Mesenchymal stem cell (in vitro differentiated cells and primary cell): Measurements from ENCODE around the gene RPL36.

Experiments used
- DNase-seq: peaks from one replicate; pipeline ENCODE4 v3.0.0-alpha.2; 2013
- H2AFZ ChIP-seq: one replicate; pipeline ENCODE4 v1.6.1; 2013; ENCODE audit warnings: low read depth, mild to moderate bottlenecking, control low read depth, inconsistent platforms, low read length, moderate library complexity
- H2AK5ac ChIP-seq: 2 replicates; pipeline ENCODE4 v1.6.1; 2013; ENCODE audit warnings: low read length, moderate library complexity, mild to moderate bottlenecking, inconsistent platforms; ENCODE audit not compliant: severe bottlenecking
- H2BK120ac ChIP-seq: one replicate; pipeline ENCODE4 v1.6.1; 2013; ENCODE audit warnings: low read depth, mild to moderate bottlenecking, inconsistent platforms, low read length, moderate library complexity
- H2BK12ac ChIP-seq, 2 experiments: one replicate each; pipeline ENCODE4 v1.6.1; 2013; ENCODE audit warnings: inconsistent platforms in 2 of 2, low read length in 2 of 2, mild to moderate bottlenecking in 2 of 2, moderate library complexity in 2 of 2, control low read depth in 1 of 2
- H2BK15ac ChIP-seq: one replicate; pipeline ENCODE4 v1.6.1; 2013; ENCODE audit warnings: mild to moderate bottlenecking, low read depth, inconsistent platforms; ENCODE audit not compliant: poor library complexity, severe bottlenecking
- H2BK5ac ChIP-seq: 2 replicates; pipeline ENCODE4 v1.6.1; 2013; ENCODE audit warnings: low read depth, mild to moderate bottlenecking, low read length, control low read depth, inconsistent platforms; ENCODE audit not compliant: poor library complexity, severe bottlenecking
- H3K14ac ChIP-seq, 2 experiments: one replicate each; pipeline ENCODE4 v1.6.1; 2013; ENCODE audit warnings: inconsistent platforms in 2 of 2, low read length in 2 of 2, control low read depth in 1 of 2, mild to moderate bottlenecking in 1 of 2, moderate library complexity in 1 of 2
- H3K18ac ChIP-seq, 2 experiments: one replicate each; pipeline ENCODE4 v1.6.1; 2013; ENCODE audit warnings: inconsistent platforms in 2 of 2, low read length in 2 of 2, control low read depth in 1 of 2, low read depth in 1 of 2, mild to moderate bottlenecking in 1 of 2
- H3K23ac ChIP-seq, 2 experiments: one replicate each; pipeline ENCODE4 v1.6.1; 2013; ENCODE audit warnings: inconsistent platforms in 2 of 2, low read length in 2 of 2, mild to moderate bottlenecking in 2 of 2, moderate library complexity in 2 of 2, control low read depth in 1 of 2
- H3K27ac ChIP-seq: 2 replicates; pipeline ENCODE4 v1.5.1; 2013; ENCODE audit warnings: mild to moderate bottlenecking, moderate library complexity, low read length, control low read depth, inconsistent platforms; ENCODE audit not compliant: poor library complexity, severe bottlenecking
- H3K27me3 ChIP-seq, 2 experiments: 2 replicates each; pipeline versions ENCODE4 v1.6.1 to v1.7.0; 2013; ENCODE audit warnings: low read length in 2 of 2, mild to moderate bottlenecking in 2 of 2, moderate library complexity in 2 of 2, control low read depth in 1 of 2, inconsistent platforms in 1 of 2; ENCODE audit not compliant: control insufficient read depth in 1 of 2, insufficient read depth in 1 of 2
- H3K36me3 ChIP-seq, 2 experiments: 2 replicates each; pipeline versions ENCODE4 v1.6.1 to v1.7.0; 2013; ENCODE audit warnings: low read length in 2 of 2, control low read depth in 1 of 2, inconsistent platforms in 1 of 2, low read depth in 1 of 2, mild to moderate bottlenecking in 1 of 2; ENCODE audit not compliant: insufficient read depth in 2 of 2, control insufficient read depth in 1 of 2
- H3K4ac ChIP-seq, 2 experiments: one replicate each; pipeline ENCODE4 v1.6.1; 2013; ENCODE audit warnings: inconsistent platforms in 2 of 2, low read length in 2 of 2, mild to moderate bottlenecking in 2 of 2, moderate library complexity in 2 of 2, control low read depth in 1 of 2, low read depth in 1 of 2
- H3K4me1 ChIP-seq: 2 replicates; pipeline ENCODE4 v1.6.1; 2013; ENCODE audit warnings: low read depth, low read length, control low read depth; ENCODE audit not compliant: control insufficient read depth, insufficient read depth
- H3K4me2 ChIP-seq: 2 replicates; pipeline ENCODE4 v1.6.1; 2013; ENCODE audit warnings: low read length, mild to moderate bottlenecking, inconsistent platforms; ENCODE audit not compliant: poor library complexity, severe bottlenecking
- H3K4me3 ChIP-seq, 2 experiments: 2 replicates each; pipeline versions ENCODE4 v1.5.1 to v1.7.0; 2013; ENCODE audit warnings: low read length in 2 of 2, mild to moderate bottlenecking in 2 of 2, control low read depth in 1 of 2, low read depth in 1 of 2; ENCODE audit not compliant: insufficient read depth in 1 of 2
- H3K79me1 ChIP-seq: replicated peaks from 2 replicates; pipeline ENCODE4 v1.6.1; 2013; ENCODE audit warnings: mild to moderate bottlenecking, control low read depth, low read length, inconsistent platforms; ENCODE audit not compliant: poor library complexity, severe bottlenecking
- H3K9ac ChIP-seq: 2 replicates; pipeline ENCODE4 v1.7.0; 2013; ENCODE audit warnings: mild to moderate bottlenecking, low read length, moderate library complexity
- H3K9me3 ChIP-seq: 2 replicates; pipeline ENCODE4 v1.7.0; 2013; ENCODE audit warnings: mild to moderate bottlenecking, low read length; ENCODE audit not compliant: control insufficient read depth
- H4K8ac ChIP-seq: one replicate; pipeline ENCODE4 v1.6.1; 2013; ENCODE audit warnings: inconsistent platforms, mild to moderate bottlenecking, low read length, moderate library complexity
- H4K91ac ChIP-seq: one replicate; pipeline ENCODE4 v1.6.1; 2013; ENCODE audit warnings: mild to moderate bottlenecking, low read length, inconsistent platforms
- WGBS: methylation state at CpG from one replicate; pipeline ENCODE4 v1.1.7; 2013; ENCODE audit warnings: mixed read lengths; 5-methylcytosine and 5-hydroxymethylcytosine counted together

The RPL36 gene

GRCh38 chr19:5695649-5696195, 5.6 kb downstream of the RPL36 start:
- Histone ChIP-seq H3K23ac (no peak overlapping the region), H2BK12ac (no peak overlapping the region), H3K18ac (no peak overlapping the region), H4K8ac (no peak overlapping the region), H3K4me1 (peaks cover 24% of the 10 kb centered on the region), H3K27me3 (no peaks in the 10 kb centered on the region), H4K91ac (no peak overlapping the region), H2BK15ac (no peak overlapping the region), H2AK5ac (no peak overlapping the region), H3K79me1 (peaks cover 4% of the 10 kb centered on the region), H3K14ac (no peak overlapping the region), H2BK5ac (no peak overlapping the region), H3K4me2 (no peak overlapping the region), H3K36me3 (peaks cover 76 to 96% of the 10 kb centered on the region in 2 experiments), H3K4me3 (no peak overlapping the region), H3K9ac (no peak overlapping the region), H3K27ac (no peak overlapping the region), H2BK120ac (no peak overlapping the region), H2AFZ (no peak overlapping the region), H3K9me3 (no peaks in the 10 kb centered on the region), H3K4ac (no peak overlapping the region)
- 92% methylated on average over 28 of the region's 28 CpGs for WGBS
- DNase-seq = no peak

GRCh38 chr19:5696196-5697021, 6.3 kb downstream of the RPL36 start:
- Histone ChIP-seq H3K9ac (no peak overlapping the region), H3K27me3 (no peaks in the 10 kb centered on the region)

GRCh38 chr19:5697022-5697889, 7.2 kb downstream of the RPL36 start:
- Histone ChIP-seq H2AK5ac (peak overlapping the region; percentile 10), H2BK120ac (no peak overlapping the region), H3K18ac (no peak overlapping the region), H3K9ac (no peak overlapping the region), H3K27me3 (no peaks in the 10 kb centered on the region), H3K4ac (no peak overlapping the region), H3K4me2 (no peak overlapping the region), H4K91ac (no peak overlapping the region), H3K4me1 (peaks cover 19% of the 10 kb centered on the region), H4K8ac (no peak overlapping the region), H3K14ac (no peak overlapping the region), H3K79me1 (peaks cover 7% of the 10 kb centered on the region), H3K27ac (no peak overlapping the region), H2BK15ac (no peak overlapping the region), H3K36me3 (peaks cover 72 to 90% of the 10 kb centered on the region in 2 experiments), H2AFZ (no peak overlapping the region), H3K4me3 (no peak overlapping the region), H3K23ac (no peak overlapping the region), H2BK12ac (peak overlapping the region in 1 of 2 experiments; percentile 15), H3K9me3 (no peaks in the 10 kb centered on the region), H2BK5ac (no peak overlapping the region)
- no peak for DNase-seq
- 86% methylated on average over 22 of the region's 25 CpGs for WGBS

More at GRCh38 chr19:5696196-5697021, 6.3 kb downstream of the RPL36 start:
- H3K4me1 ChIP-seq = peaks cover 24% of the 10 kb centered on the region
- H3K36me3 ChIP-seq = peaks cover 77 to 98% of the 10 kb centered on the region in 2 experiments
- H3K9me3 ChIP-seq = no peaks in the 10 kb centered on the region
- H3K79me1 ChIP-seq = peaks cover 7% of the 10 kb centered on the region
- H2BK5ac ChIP-seq = no peak overlapping the region
- H3K23ac ChIP-seq = no peak overlapping the region
- no peak overlapping the region for H4K8ac ChIP-seq
- no peak overlapping the region for H3K27ac ChIP-seq
- peak overlapping the region in 1 of 2 experiments; percentile 15 for H2BK12ac ChIP-seq
- no peak overlapping the region for H3K14ac ChIP-seq
- no peak overlapping the region for H3K4ac ChIP-seq
- H2AFZ ChIP-seq = no peak overlapping the region
- no peak overlapping the region for H3K4me3 ChIP-seq
- no peak overlapping the region for H2BK15ac ChIP-seq
- H3K4me2 ChIP-seq = no peak overlapping the region
- no peak overlapping the region for H2AK5ac ChIP-seq
- no peak overlapping the region for H2BK120ac ChIP-seq
- no peak for DNase-seq
- WGBS = 93% methylated on average over 42 of the region's 42 CpGs
- H3K18ac ChIP-seq = no peak overlapping the region
- no peak overlapping the region for H4K91ac ChIP-seq
